ENCODE measurements around the gene MAIP1. TPM values are rescaled to one million over a fixed set of nuclear protein-coding genes. Genes with fewer than 3 reads are reported as not detected.

The MAIP1 gene
- total RNA-seq, 1 experiment from 2014 or later: 32.3 TPM

GRCh38 chr2:199991691-199992090, 36.3 kb downstream of the MAIP1 start:
- Histone ChIP-seq H3T11ph (ENCODE audit: low read length) (no peak overlapping the region), H3K4ac (ENCODE audit: low read depth, low read length) (no peak overlapping the region), H4K8ac (replicated peaks; ENCODE audit: insufficient read length, low read depth, low read length) (no peak overlapping the region), H3K27me3 (ENCODE audit: insufficient read depth, low read length) (no peaks in the 10 kb centered on the region), H3K23ac (ENCODE audit: insufficient read length, low read depth, low read length) (no peak overlapping the region), H3K18ac (ENCODE audit: insufficient read length, low read depth, low read length) (no peak overlapping the region), H2BK5ac (ENCODE audit: insufficient read length, low read length) (no peak overlapping the region), H3K79me2 (ENCODE audit: insufficient read depth, low read length) (no peaks in the 10 kb centered on the region), H2AFZ (ENCODE audit: low read length) (no peak overlapping the region), H3K4me2 (ENCODE audit: insufficient read depth, insufficient read length, low read length) (no peak overlapping the region), H2AK5ac (ENCODE audit: insufficient read length, low read length) (no peak overlapping the region), H3K56ac (ENCODE audit: insufficient read length, low read depth, low read length) (no peak overlapping the region), H2BK15ac (ENCODE audit: low read depth, low read length) (no peak overlapping the region), H4K5ac (ENCODE audit: insufficient read length, low read depth, low read length) (no peak overlapping the region), H3K4me1 (ENCODE audit: insufficient read depth, low read length) (peaks cover 3% of the 10 kb centered on the region; the same call in 1 of the 2 replicates), H3K79me1 (ENCODE audit: insufficient read depth, low read depth, low read length, poor library complexity, severe bottlenecking) (no peaks in the 10 kb centered on the region), H2BK12ac (ENCODE audit: insufficient read length, low read depth, low read length) (no peak overlapping the region), H2BK20ac (ENCODE audit: low read depth, low read length, poor library complexity, severe bottlenecking) (no peak overlapping the region), H4K20me1 (ENCODE audit: control insufficient read depth, insufficient read depth, insufficient read length) (no peaks in the 10 kb centered on the region), H3K27ac (ENCODE audit: insufficient read length, low read depth, low read length) (no peak overlapping the region), H2BK120ac (ENCODE audit: low read depth, low read length, poor library complexity, severe bottlenecking) (no peak overlapping the region), H3K23me2 (ENCODE audit: insufficient read length, low read depth, low read length, poor library complexity, severe bottlenecking) (no peaks in the 10 kb centered on the region), H3K14ac (ENCODE audit: insufficient read depth, low read length) (no peak overlapping the region), H4K91ac (ENCODE audit: insufficient read length, low read depth, low read length) (no peak overlapping the region), H3K9ac (ENCODE audit: extremely low read depth, insufficient read length, low read length) (no peak overlapping the region), H3K9me3 (ENCODE audit: control insufficient read depth, low read depth, low read length) (no peaks in the 10 kb centered on the region)
- Mint-ChIP-seq H3K27me3 (ENCODE audit: low read depth) (no peaks in the 10 kb centered on the region; the same call in 1 of the 2 replicates), H3K36me3 (ENCODE audit: insufficient read depth in 1 of 3, low read depth in 3 of 3) (no peaks in the 10 kb centered on the region), H3K9me3 (0 out of 5 replicates have a peak, but pooled peaks cover 0 to 1% of the 10 kb centered on the region in 2 experiments), H3K4me1 (no peaks in the 10 kb centered on the region), H3K27ac (no peak overlapping the region), H3K4me3 (no peak overlapping the region)
- TF ChIP-seq CTCF (conservative IDR thresholded peaks at IDR 0.05): no peak
- no peak for DNase-seq
- WGBS (ENCODE audit: extremely low coverage, insufficient read length, low lambda C conversion rate): no CpG with 5 or more reads among the region's 2 CpGs
